OCI-LY3 (cell line): Measurements from ENCODE around the gene HTRA1.

ENCODE experiments used
- CTCF ChIP-seq: fragments of 200-600, 300-600 bp; sonication (generic); IDR thresholded peaks from 2 replicates; pipeline ENCODE4 v1.5.1; 2014; ENCODE audit warnings: antibody characterized with exemption, low read length, low read depth
- EZH2phosphoT487 ChIP-seq: fragments of 200-600 bp; shearing (Covaris generic); IDR thresholded peaks from 2 replicates; pipeline ENCODE4 v1.6.1; 2018; ENCODE audit warnings: antibody characterized with exemption, mixed run types, low read depth

GRCh38 chr10:122546242-122546641 lies 84.9 kb downstream of the HTRA1 start:
- TF ChIP-seq CTCF (no peak), EZH2phosphoT487 (no peak)
